Ovary (tissue), 9 donors: ENCODE results near the gene ETS1. TPM values are rescaled to one million over a fixed set of nuclear protein-coding genes. Genes with fewer than 3 reads are reported as not detected.

ENCODE experiments used
- DNase-seq, 5 donors: peaks; one replicate each; pipeline ENCODE4 v3.0.0-alpha.2; 2019 to 2020
- H3K27ac ChIP-seq, 2 donors: fragments of 200-600 bp; one replicate each; pipeline versions ENCODE4 v1.5.1 to v1.8.0; 2019 to 2022
- H3K27me3 ChIP-seq: fragments of 200-600 bp; one replicate; pipeline ENCODE4 v1.8.0; 2022
- H3K36me3 ChIP-seq: fragments of 200-600 bp; sonication (generic); one replicate; pipeline ENCODE4 v1.5.1; 2019
- H3K4me1 ChIP-seq: one replicate; pipeline ENCODE4 v1.8.1; 2013; ENCODE audit warnings: mild to moderate bottlenecking, moderate library complexity; ENCODE audit not compliant: insufficient read depth
- H3K4me3 ChIP-seq: fragments of 200-600 bp; sonication (generic); one replicate; pipeline ENCODE4 v1.5.1; 2017
- H3K9me3 ChIP-seq, 2 donors: fragments of 200-600 bp in 1 of 2; sonication (generic) in 1 of 2; one replicate each; pipeline versions ENCODE4 v1.5.1 to v1.8.1; 2013 to 2019; ENCODE audit warnings: mild to moderate bottlenecking in 1 of 2, moderate library complexity in 1 of 2
- CTCF ChIP-seq, 3 donors: fragments of 450-650 bp in 2 of 3; fragments of 200-600 bp in 1 of 3; IDR thresholded peaks; one replicate each; pipeline versions ENCODE4 v1.5.1 to v1.8.0; 2016 to 2022; ENCODE audit warnings: antibody characterized with exemption in 3 of 3, mild to moderate bottlenecking in 1 of 3
- EP300 ChIP-seq: sonication (generic); formaldehyde crosslinking; IDR thresholded peaks from one replicate; pipeline ENCODE4 v1.6.1; 2017; ENCODE audit warnings: antibody characterized with exemption
- POLR2A ChIP-seq: fragments of 450-650 bp; IDR thresholded peaks from one replicate; pipeline ENCODE4 v1.6.1; 2017; ENCODE audit warnings: antibody characterized with exemption, mild to moderate bottlenecking, moderate library complexity
- WGBS, 3 donors: extraction: QIAGEN DNeasy Blood & Tissue Kit in 1 of 3; methylation state at CpG; one replicate each; pipeline versions ENCODE4 v1.1.5 to v1.1.7; 2013 to 2017; 5-methylcytosine and 5-hydroxymethylcytosine counted together
- intact Hi-C, 4 donors: fragments of 100-400 bp; cut with DNase I; formaldehyde crosslinking; loops; one replicate each; pipeline versions ENCODE4 v1.11.0 to v1.15.1; 2022 to 2023
- polyA plus RNA-seq, 2 donors: library from polyadenylated mRNA; stranded (reverse); fragments of 200-250 nt in 1 of 2; fragments of 350-450 nt in 1 of 2; fragmentation: Illumina TruSeq in 1 of 2; extraction: RNeasy Lipid Tissue Mini Kit (QIAGEN cat#74804) in 1 of 2; gene quantifications; one replicate each; pipeline ENCODE4 v1.2.3, GENCODE V29; 2013 to 2014
- total RNA-seq, 7 donors: library from RNA; depleted of rRNA in 2 of 7; stranded (reverse); fragments of >200 nt in 2 of 7; fragmentation: NEBNext Ultra II Directional in 3 of 7; extraction: Animal tissue kit (Norgen Biotek cat#: 25700) in 3 of 7; gene quantifications; one replicate each; pipeline versions ENCODE4 v1.1.0 to v1.2.4, GENCODE V29; 2016 to 2023
- donor health status: DM: no; HTN: no; CAD: no; lungs with moderate emphysema.
- donor health status: DM: no; HTN: no; CAD: no.
- donor health status: Bipolar disorder and iron deficiency.
- donor health status: DM: yes; HTN: yes; CAD: no.
- donor health status: DM: no; HTN: no; CAD: no.
- donor health status: DM: yes; HTN: yes; CAD: no.

The ETS1 gene
- total and polyA plus RNA-seq, 9 donors: 24.4 to 68.0 (median 40.4) TPM

GRCh38 chr11:128627666-128628324 is 40.4 kb upstream of the ETS1 start:
- intact Hi-C loops: loop anchor here in 3 of 4 donors (5.0 to 10.0 kb wide), 3 partner anchors 73 to 335 kb away; no protein-coding TSS in a partner anchor
- Histone ChIP-seq H3K9me3 (no peaks in the 10 kb centered on the region), H3K36me3 (no peaks in the 10 kb centered on the region), H3K4me3 (no peak overlapping the region), H3K27me3 (no peaks in the 10 kb centered on the region), H3K27ac (no peak overlapping the region), H3K4me1 (no peaks in the 10 kb centered on the region)
- TF ChIP-seq POLR2A: no peak
- TF ChIP-seq CTCF (IDR thresholded peaks at IDR 0.05): no peak
- TF ChIP-seq EP300: no peak
- DNase-seq: no peak
- 89 to 92% (median 89%) methylated on average over 7 of the region's 7 CpGs for WGBS, 3 donors

GRCh38 chr11:128626913-128627665 is 39.7 kb upstream of the ETS1 start:
- H3K9me3 ChIP-seq: no peaks in the 10 kb centered on the region
- no peak for DNase-seq
- no peak for TF ChIP-seq POLR2A
- TF ChIP-seq CTCF (IDR thresholded peaks at IDR 0.05): no peak
- no peak for TF ChIP-seq EP300
- H3K4me1 ChIP-seq: no peaks in the 10 kb centered on the region
- no peaks in the 10 kb centered on the region for H3K36me3 ChIP-seq
- H3K27me3 ChIP-seq: no peaks in the 10 kb centered on the region
- WGBS, 3 donors: 87 to 92% (median 91%) methylated on average over 16 of the region's 16 CpGs
- intact Hi-C loops: loop anchor here in 3 of 4 donors (5.0 to 10.0 kb wide), 3 partner anchors 72 to 335 kb away; no protein-coding TSS in a partner anchor
- no peak overlapping the region for H3K27ac ChIP-seq
- no peak overlapping the region for H3K4me3 ChIP-seq

GRCh38 chr11:128625746-128626145 is 38.4 kb upstream of the ETS1 start:
- Histone ChIP-seq H3K27me3 (no peaks in the 10 kb centered on the region), H3K4me1 (no peaks in the 10 kb centered on the region), H3K9me3 (no peaks in the 10 kb centered on the region), H3K36me3 (no peaks in the 10 kb centered on the region), H3K27ac (no peak overlapping the region), H3K4me3 (no peak overlapping the region)
- 76 to 95% (median 92%) methylated on average over 2 of the region's 2 CpGs for WGBS, 3 donors
- intact Hi-C loops: loop anchor here in 3 of 4 donors (5.0 to 10.0 kb wide), 3 partner anchors 71 to 333 kb away; no protein-coding TSS in a partner anchor
- DNase-seq: no peak
- no peak for TF ChIP-seq EP300
- no peak for TF ChIP-seq POLR2A

- Histone ChIP-seq H3K4me3 (no peak overlapping the region), H3K36me3 (no peaks in the 10 kb centered on the region), H3K27me3 (no peaks in the 10 kb centered on the region), H3K9me3 (no peaks in the 10 kb centered on the region), H3K27ac (no peak overlapping the region), H3K4me1 (no peaks in the 10 kb centered on the region)
- 92 to 94% (median 93%) methylated on average over 8 of the region's 8 CpGs for WGBS, 3 donors
- DNase-seq: no peak
- TF ChIP-seq POLR2A (no peak), EP300 (no peak), CTCF (IDR thresholded peaks at IDR 0.05) (no peak)
- intact Hi-C loops: loop anchor here in 3 of 4 donors (5.0 to 10.0 kb wide), 3 partner anchors 71 to 333 kb away; no protein-coding TSS in a partner anchor
Observed at GRCh38 chr11:128625326-128625725, 38.0 kb upstream of the ETS1 start.
